AG09309 (cell line): Measurements from ENCODE around the gene KANSL3.

ENCODE experiments used
- DNase-seq: peaks from one replicate; pipeline ENCODE4 v3.0.0-alpha.2; 2010; ENCODE audit warnings: low read depth
- H3K4me3 ChIP-seq: 2 replicates; pipeline ENCODE4 v1.5.1; 2011; ENCODE audit warnings: mild to moderate bottlenecking, low read depth, low read length, moderate library complexity; ENCODE audit not compliant: control insufficient read depth
- CTCF ChIP-seq: IDR thresholded peaks from 2 replicates; pipeline ENCODE4 v1.5.1; 2011; ENCODE audit warnings: mild to moderate bottlenecking, low read depth, low read length, inconsistent platforms; ENCODE audit not compliant: insufficient read depth, control insufficient read depth; ENCODE audit errors: missing control alignments

KANSL3 gene

GRCh38 chr2:96665083-96665569 is 27.0 kb upstream of the KANSL3 start:
- peak; percentile 99 for DNase-seq
- no peak overlapping the region for H3K4me3 ChIP-seq
- TF ChIP-seq CTCF = no peak

GRCh38 chr2:96664366-96664925 is 26.3 kb upstream of the KANSL3 start:
- no peak for TF ChIP-seq CTCF
- no peak for DNase-seq

DNA sequence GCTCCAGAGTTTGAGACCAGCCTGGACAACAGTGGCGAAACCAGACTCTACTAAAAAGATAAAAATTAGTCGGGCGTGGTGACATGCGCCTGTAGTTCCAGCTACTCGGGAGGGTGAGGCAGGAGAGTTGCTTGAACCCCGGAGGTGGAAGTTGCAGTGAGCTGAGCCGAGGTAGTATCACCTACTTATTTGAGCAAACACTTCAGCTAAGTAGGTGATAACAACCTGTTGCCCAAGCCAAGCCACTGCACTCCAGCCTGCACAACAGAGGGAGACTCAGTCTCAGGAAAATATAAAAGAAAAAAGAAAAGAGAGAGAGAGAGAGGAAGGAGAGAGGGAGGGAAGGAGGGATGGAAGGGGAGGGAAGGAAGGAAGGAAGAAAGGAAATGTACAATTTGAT is 25.7 kb upstream of the KANSL3 start:
- H3K4me3 ChIP-seq = no peak overlapping the region
- TF ChIP-seq CTCF = no peak
- DNase-seq = no peak

More at GRCh38 chr2:96664366-96664925, 26.3 kb upstream of the KANSL3 start:
- H3K4me3 ChIP-seq = no peak overlapping the region

- TF ChIP-seq CTCF = no peak
- no peak for DNase-seq
These were observed 25.1 kb upstream of the KANSL3 start for GRCh38 chr2:96663177-96663576.

GRCh38 chr2:96662360-96662759 is 24.2 kb upstream of the KANSL3 start:
- no peak for DNase-seq
- no peak for TF ChIP-seq CTCF
- no peak overlapping the region for H3K4me3 ChIP-seq

More at GRCh38 chr2:96663177-96663576, 25.1 kb upstream of the KANSL3 start:
- H3K4me3 ChIP-seq = no peak overlapping the region

DNA sequence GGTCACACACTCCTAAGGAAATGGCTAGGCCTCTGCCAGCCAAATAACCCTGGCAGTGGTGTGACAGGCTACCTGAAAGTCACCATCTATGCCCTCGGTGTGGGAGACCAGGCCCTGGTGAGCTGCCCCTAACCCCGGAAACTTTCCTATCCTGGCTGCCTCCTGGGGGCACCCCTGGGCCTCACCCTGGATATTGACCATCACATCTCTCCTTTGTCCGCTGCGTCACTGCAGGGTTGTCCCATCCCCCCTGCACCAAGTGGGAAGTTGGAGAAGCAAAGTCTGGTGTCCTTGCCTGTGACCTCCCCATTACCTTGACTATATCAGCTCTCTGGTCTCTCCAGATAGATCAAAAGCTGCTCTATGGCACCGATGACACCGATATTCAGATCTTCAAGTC is 23.2 kb upstream of the KANSL3 start:
- no peak for TF ChIP-seq CTCF
- H3K4me3 ChIP-seq = no peak overlapping the region

More for the DNA sequence above, 23.2 kb upstream of the KANSL3 start:
- DNase-seq = no peak
